Lung (tissue), 12 donors: ENCODE measurements around the gene ABCC10. TPM values are rescaled to one million over a fixed set of nuclear protein-coding genes. Genes with fewer than 3 reads are reported as not detected.
A peak's percentile ranks its signal among the peaks of the same experiment; 100 is the strongest.
"Not testable (repeated sequence)": the region's sequence is repeated elsewhere in the genome, so short reads cannot be mapped to it uniquely, and the experiment has no call there.

Source experiments
- ATAC-seq: fragments of 200-7000 bp; cut with Tn5 transposase; one replicate; pipeline ENCODE4 v1.9.1; 2020; ENCODE audit warnings: moderate number of reproducible peaks; ENCODE audit not compliant: insufficient read depth, low FRiP score
- DNase-seq, 3 donors: peaks; one replicate each; pipeline ENCODE4 v3.0.0-alpha.2; 2013 to 2017
- H3K27ac ChIP-seq, 2 donors: one replicate each; pipeline ENCODE4 v1.5.1; 2013; ENCODE audit warnings: mild to moderate bottlenecking in 2 of 2, moderate library complexity in 2 of 2, control low read depth in 1 of 2, inconsistent platforms in 1 of 2, low read depth in 1 of 2, low read length in 1 of 2
- H3K27me3 ChIP-seq, 3 donors: one replicate each; pipeline ENCODE4 v1.5.1; 2013; ENCODE audit warnings: low read length in 2 of 3; ENCODE audit not compliant: control insufficient read depth in 3 of 3, insufficient read depth in 3 of 3
- H3K36me3 ChIP-seq, 4 donors: one replicate each; pipeline ENCODE4 v1.5.1; 2013; ENCODE audit warnings: low read length in 4 of 4, mild to moderate bottlenecking in 1 of 4, moderate library complexity in 1 of 4; ENCODE audit not compliant: control insufficient read depth in 4 of 4, insufficient read depth in 4 of 4
- H3K4me1 ChIP-seq, 5 donors: one replicate each; pipeline ENCODE4 v1.5.1; 2013; ENCODE audit warnings: low read length in 5 of 5, mild to moderate bottlenecking in 2 of 5, moderate library complexity in 1 of 5; ENCODE audit not compliant: control insufficient read depth in 5 of 5, insufficient read depth in 5 of 5
- H3K4me3 ChIP-seq: one replicate; pipeline ENCODE4 v1.5.1; 2013; ENCODE audit warnings: mild to moderate bottlenecking, control low read depth, moderate library complexity
- H3K9ac ChIP-seq, 2 donors: one replicate each; pipeline ENCODE4 v1.5.1; 2013; ENCODE audit warnings: low read length in 2 of 2, control low read depth in 1 of 2; ENCODE audit not compliant: insufficient read depth in 1 of 2
- H3K9me3 ChIP-seq, 4 donors: one replicate each; pipeline ENCODE4 v1.5.1; 2013; ENCODE audit warnings: low read length in 3 of 4, mild to moderate bottlenecking in 1 of 4, moderate library complexity in 1 of 4; ENCODE audit not compliant: control insufficient read depth in 4 of 4, insufficient read depth in 3 of 4
- CTCF ChIP-seq: IDR thresholded peaks from 2 replicates; pipeline ENCODE4 v1.5.1; 2012; ENCODE audit warnings: mild to moderate bottlenecking; ENCODE audit errors: control extremely low read depth, extremely low read depth
- WGBS, 2 donors: extraction: QIAGEN DNeasy Blood & Tissue Kit; methylation state at CpG; one replicate each; pipeline ENCODE4 v1.1.7; 2013; 5-methylcytosine and 5-hydroxymethylcytosine counted together
- polyA plus RNA-seq, 2 donors: library from polyadenylated mRNA; stranded (reverse); fragments of 200-250 nt; gene quantifications; one replicate each; pipeline ENCODE4 v1.2.1, GENCODE V29; 2013
- total RNA-seq, 2 donors: library from RNA; depleted of rRNA in 1 of 2; stranded (reverse); fragments of >200 nt in 1 of 2; gene quantifications; one replicate each; pipeline ENCODE4 v1.2.1, GENCODE V29; 2014 to 2021
- donor health status: control.
- donor health status: control.
- donor health status: Bipolar disorder and iron deficiency.
- donor health status: healthy.
- donor health status: DM: yes; HTN: yes; CAD: no.

Gene ABCC10
- total and polyA plus RNA-seq, 4 donors = 15.7 to 43.3 (median 26.2) TPM

- ATAC-seq = no peak
- H3K27me3 ChIP-seq = peaks cover 0 to 2% (median 0%) of the 10 kb centered on the region in 3 donors
- 89 to 90% methylated on average over 4 of the region's 4 CpGs for WGBS, 2 donors
Measured at GRCh38 chr6:43416935-43417334, 10.4 kb upstream of the ABCC10 start.

GRCh38 chr6:43420012-43420709 is 7.2 kb upstream of the ABCC10 start:
- H3K4me3 ChIP-seq = no peak overlapping the region
- no peak for ATAC-seq

More at GRCh38 chr6:43416935-43417334, 10.4 kb upstream of the ABCC10 start:
- no peak for TF ChIP-seq CTCF
- no peak for DNase-seq
- Histone ChIP-seq H3K9ac (no peak overlapping the region), H3K27ac (no peak overlapping the region), H3K36me3 (no peaks in the 10 kb centered on the region), H3K9me3 (no peaks in the 10 kb centered on the region), H3K4me1 (peaks cover 0 to 2% (median 0%) of the 10 kb centered on the region in 5 donors), H3K4me3 (no peak overlapping the region)

GRCh38 chr6:43421831-43422230 is 5.5 kb upstream of the ABCC10 start:
- H3K9me3 ChIP-seq = no peaks in the 10 kb centered on the region
- H3K27ac ChIP-seq = no peak overlapping the region
- WGBS, 2 donors = 68 to 71% methylated on average over 3 of the region's 3 CpGs
- no peak overlapping the region for H3K4me3 ChIP-seq
- H3K9ac ChIP-seq = no peak overlapping the region
- peaks cover 0 to under 1% (median 0%) of the 10 kb centered on the region in 5 donors for H3K4me1 ChIP-seq
- H3K27me3 ChIP-seq = peaks cover 0 to 2% (median 0%) of the 10 kb centered on the region in 3 donors
- H3K36me3 ChIP-seq = no peaks in the 10 kb centered on the region
- DNase-seq (peak in 1 of 3 donors; percentile 8), ATAC-seq (no peak)
- no peak for TF ChIP-seq CTCF

More at GRCh38 chr6:43420012-43420709, 7.2 kb upstream of the ABCC10 start:
- Histone ChIP-seq H3K9me3 (no peaks in the 10 kb centered on the region), H3K9ac (no peak overlapping the region), H3K4me1 (no peaks in the 10 kb centered on the region), H3K27ac (no peak overlapping the region), H3K36me3 (no peaks in the 10 kb centered on the region), H3K27me3 (peaks cover 0 to 2% (median 0%) of the 10 kb centered on the region in 3 donors)
- 67 to 71% methylated on average over 5 of the region's 5 CpGs for WGBS, 2 donors
- no peak for DNase-seq
- no peak for TF ChIP-seq CTCF

- not testable (repeated sequence) for DNase-seq, H3K36me3 ChIP-seq, H3K27ac ChIP-seq, H3K9ac ChIP-seq, H3K9me3 ChIP-seq, H3K27me3 ChIP-seq, ATAC-seq, H3K4me3 ChIP-seq
- 97% methylated on average over 6 to 33 of the region's 33 CpGs for WGBS, 2 donors
- peaks cover 0 to 15% (median 5%) of the 10 kb centered on the region in 5 donors for H3K4me1 ChIP-seq
Measured at GRCh38 chr6:43425083-43425482, 2.3 kb upstream of the ABCC10 start.
